GM18508 (cell line): ENCODE results near the gene CNIH2.
A peak's percentile ranks its signal among the peaks of the same experiment; 100 is the strongest.
"Not testable (repeated sequence)": the region's sequence is repeated elsewhere in the genome, so short reads cannot be mapped to it uniquely, and the experiment has no call there.

Source experiments
- ATAC-seq: cut with Tn5 transposase; IDR thresholded peaks from one replicate; pipeline ENCODE4 v1.9.1; 2021; ENCODE audit warnings: moderate number of reproducible peaks; ENCODE audit not compliant: insufficient read depth, unreplicated experiment

The CNIH2 gene

GRCh38 chr11:66312549-66313320 lies 34.8 kb downstream of the CNIH2 start:
- peak; percentile 23 for ATAC-seq

DNA sequence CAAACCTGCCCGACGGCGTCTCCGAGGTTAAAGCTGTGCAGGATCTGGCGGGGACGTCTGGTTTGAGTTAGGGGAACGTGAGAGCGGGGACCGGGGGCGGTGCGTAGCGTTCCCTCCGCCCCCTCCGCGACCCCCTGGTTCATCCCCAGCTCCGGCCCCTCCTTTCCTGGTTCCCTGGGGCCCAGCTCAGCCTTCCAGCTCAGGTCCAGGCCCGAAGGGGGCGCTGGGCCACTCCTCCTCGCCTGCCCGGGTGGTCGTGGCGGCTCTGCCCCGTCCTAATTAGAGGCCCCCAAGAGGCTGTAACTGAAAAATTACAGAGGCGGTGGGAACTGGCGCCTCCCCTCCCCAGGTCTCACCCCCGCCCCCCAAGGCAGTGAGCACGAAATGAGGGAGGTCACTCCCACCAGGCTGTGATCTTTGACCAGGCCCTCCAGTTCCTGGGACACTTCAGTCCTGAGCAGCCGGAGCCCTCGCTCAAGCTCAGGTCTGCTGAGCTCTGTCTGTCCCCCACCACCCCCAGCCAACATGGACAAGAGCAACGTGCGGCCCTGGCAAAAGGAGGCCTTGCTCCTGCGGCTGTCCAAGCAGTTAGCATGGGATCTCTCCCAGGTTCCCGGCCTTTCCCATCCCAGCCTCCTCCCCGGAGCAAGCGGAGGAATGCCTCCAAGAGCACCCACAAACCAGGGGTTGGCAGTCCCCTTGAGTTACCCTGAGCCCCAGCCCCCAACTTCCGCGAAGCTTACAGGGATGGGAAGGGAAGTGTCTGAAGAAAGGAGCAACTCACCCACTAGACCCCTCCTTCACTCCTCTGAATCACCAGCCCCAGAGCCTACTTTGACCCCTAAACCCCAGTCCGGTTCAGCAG lies 35.6 kb downstream of the CNIH2 start:
- ATAC-seq: no peak

GRCh38 chr11:66314186-66314501 lies 36.2 kb downstream of the CNIH2 start:
- ATAC-seq: no peak

- ATAC-seq: no peak
Measured at GRCh38 chr11:66314561-66315497, 36.9 kb downstream of the CNIH2 start.

DNA sequence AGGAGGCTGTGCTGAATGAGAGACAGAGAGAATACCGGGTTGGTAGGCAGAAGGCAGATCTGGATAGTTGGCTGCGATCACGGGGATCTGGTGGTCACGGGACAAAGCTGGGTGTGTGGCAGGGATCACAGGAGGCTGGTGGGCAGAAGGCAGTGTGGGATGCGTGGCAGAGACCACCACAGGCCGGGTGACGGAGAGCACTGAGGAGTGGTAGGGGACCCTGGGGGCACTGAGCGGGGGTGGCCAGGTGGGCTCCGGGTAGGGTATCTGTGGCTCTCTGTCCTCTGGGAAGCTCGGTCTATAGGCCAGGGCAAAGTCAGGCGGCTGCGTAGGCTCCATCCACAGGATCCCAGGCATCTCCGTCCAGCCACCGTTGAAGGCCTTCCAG lies 37.5 kb downstream of the CNIH2 start:
- ATAC-seq: no peak

DNA sequence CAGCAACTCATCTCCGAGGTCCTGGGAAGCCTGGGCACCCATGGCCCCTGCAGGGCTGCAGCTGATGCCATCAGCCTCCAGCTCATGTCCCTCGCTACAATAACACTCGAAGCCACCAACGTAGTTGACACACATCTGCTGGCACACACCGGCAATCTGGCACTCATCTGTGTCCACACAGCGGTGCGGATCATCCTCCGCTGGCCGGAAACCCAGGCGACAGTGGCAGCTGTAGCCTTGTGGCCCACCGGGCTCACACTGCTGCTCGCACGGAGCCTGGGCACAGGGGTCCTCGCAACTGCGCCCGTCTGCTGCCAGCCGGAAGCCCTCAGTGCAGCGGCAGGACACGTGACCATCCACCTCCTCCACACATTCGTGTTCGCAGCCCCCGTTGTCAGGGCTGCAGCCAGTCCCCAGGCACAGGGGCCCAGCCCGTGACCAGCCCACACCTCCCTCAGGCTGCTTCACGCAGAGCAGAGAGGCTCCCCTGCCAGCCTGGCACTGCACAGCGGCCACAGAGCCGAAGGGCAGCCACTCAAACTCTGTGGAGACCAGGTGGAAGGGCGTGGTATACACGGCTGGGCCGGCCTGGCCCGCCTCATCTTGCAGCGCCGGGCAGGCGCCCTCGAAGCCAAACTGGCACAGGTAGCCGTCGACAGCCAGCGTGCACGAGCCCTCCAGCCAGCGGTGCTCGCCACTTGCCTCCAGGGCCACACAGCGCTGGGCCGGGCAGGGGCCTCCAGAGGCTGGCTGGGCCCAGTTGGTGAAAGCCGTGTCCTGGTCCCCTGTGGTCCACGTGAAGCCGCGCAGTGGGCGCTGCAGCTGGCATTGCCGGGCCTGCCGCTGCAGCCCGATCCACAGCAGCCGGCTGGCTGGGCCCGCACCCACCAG lies 38.2 kb downstream of the CNIH2 start:
- ATAC-seq: no peak

DNA sequence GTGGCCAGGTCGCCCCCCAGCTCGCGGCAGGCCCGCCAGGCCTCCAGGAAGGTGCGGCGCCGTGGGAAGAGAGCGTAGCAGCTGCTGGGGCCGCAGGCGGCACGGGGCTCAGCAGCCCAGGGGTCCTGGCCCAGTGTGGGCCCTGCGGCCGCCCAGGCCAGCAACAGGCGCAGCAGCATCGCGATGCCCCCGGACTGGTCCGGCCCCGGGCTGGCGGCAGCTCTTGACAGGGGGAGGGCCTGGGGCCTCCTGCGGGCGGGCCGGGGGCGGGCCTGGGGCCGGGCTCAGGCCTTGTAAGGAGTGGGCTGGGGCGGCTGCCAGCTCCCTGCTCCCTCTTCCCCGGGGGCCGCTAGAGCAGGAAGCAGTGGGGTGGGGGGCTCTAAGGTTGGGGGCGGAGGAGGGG lies 38.9 kb downstream of the CNIH2 start, which contains the start of gene CD248:
Gene CD248 (minus strand): TSS at position 196 of the 403 bp plus-strand sequence. CDS start 17 bp downstream, at position 179.
- no peak for ATAC-seq

- no peak for ATAC-seq
Measured at GRCh38 chr11:66317322-66317722, 39.3 kb downstream of the CNIH2 start.

GRCh38 chr11:66317723-66318599 lies 40.0 kb downstream of the CNIH2 start:
- no peak for ATAC-seq

GRCh38 chr11:66318600-66318970 lies 40.6 kb downstream of the CNIH2 start:
- no peak for ATAC-seq

DNA sequence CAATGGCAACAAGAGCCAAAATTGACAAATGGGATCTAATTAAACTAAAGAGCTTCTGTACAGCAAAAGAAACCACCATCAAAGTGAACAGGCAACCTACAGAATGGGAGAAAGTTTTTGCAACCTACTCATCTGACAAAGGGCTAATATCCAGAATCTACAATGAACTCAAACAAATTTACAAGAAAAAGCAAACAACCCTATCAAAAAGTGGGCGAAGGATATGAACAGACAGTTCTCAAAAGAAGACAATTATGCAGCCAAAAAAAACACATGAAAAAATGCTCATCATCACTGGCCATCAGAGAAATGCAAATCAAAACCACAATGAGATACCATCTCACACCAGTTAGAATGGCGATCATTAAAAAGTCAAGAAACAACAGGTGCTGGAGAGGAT lies 42.3 kb downstream of the CNIH2 start:
- not testable (repeated sequence) for ATAC-seq

DNA sequence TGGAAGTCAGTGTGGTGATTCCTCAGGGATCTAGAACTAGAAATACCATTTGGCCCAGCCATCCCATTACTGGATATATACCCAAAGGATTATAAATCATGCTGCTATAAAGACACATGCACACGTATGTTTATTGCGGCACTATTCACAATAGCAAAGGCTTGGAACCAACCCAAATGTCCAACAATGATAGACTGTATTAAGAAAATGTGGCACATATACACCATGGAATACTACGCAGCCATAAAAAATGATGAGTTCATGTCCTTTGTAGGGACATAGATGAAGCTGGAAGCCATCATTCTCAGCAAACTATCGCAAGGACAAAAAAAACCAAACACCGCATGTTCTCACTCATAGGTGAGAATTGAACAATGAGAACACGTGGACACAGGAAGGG lies 42.8 kb downstream of the CNIH2 start:
- not testable (repeated sequence) for ATAC-seq

- no peak for ATAC-seq
Measured at GRCh38 chr11:66321606-66322005, 43.6 kb downstream of the CNIH2 start.

GRCh38 chr11:66322732-66323427 lies 44.9 kb downstream of the CNIH2 start:
- ATAC-seq: no peak

- no peak for ATAC-seq
Measured at GRCh38 chr11:66323684-66324083, 45.7 kb downstream of the CNIH2 start.

DNA sequence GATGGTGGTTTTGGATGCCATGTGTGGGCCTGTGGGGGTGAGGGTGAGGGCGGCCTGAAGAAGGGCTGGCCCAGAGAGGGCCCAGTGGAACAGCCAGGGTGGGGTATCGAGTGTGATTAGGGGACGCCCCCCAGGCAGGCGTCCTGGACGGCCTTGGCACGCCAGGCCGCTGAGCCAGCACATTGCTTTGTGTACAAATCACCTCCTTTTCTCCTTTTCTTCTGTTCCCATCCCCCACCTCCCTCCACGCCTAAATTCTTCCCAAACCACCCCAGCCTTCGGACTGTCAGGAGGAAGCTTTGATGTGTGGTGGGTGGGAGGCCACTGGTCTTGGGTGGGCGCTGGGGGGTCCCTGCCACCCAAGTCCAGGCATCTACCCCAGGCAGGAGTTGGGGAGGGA lies 46.7 kb downstream of the CNIH2 start:
- ATAC-seq: no peak

- no peak for ATAC-seq
Measured at GRCh38 chr11:66325263-66325671, 47.3 kb downstream of the CNIH2 start.
